K562 (cell line): Measurements from ENCODE around the gene TESMIN. TPM values are rescaled to one million over a fixed set of nuclear protein-coding genes. Genes with fewer than 3 reads are reported as not detected.

Source experiments
- ATAC-seq: fragments of 200-7000 bp; cut with Tn5 transposase; 3 replicates; pipeline ENCODE4 v1.9.1; 2020; ENCODE audit warnings: moderate library complexity
- BruUV-seq: library from RNA; stranded (reverse); fragments of 400-500 nt; replicated peaks from 2 replicates; lab custom pipeline; 2021; lab: Mats Ljungman, UMichigan
- CTCF ChIA-PET: fragments of 300-600 bp; formaldehyde crosslinking; extraction: SDS; loops from one replicate; lab custom pipeline; 2021; ENCODE audit warnings: low intra/inter-chr PET ratio; lab: Yijun Ruan, JAX
- POLR2A ChIA-PET: fragments of 300-600, 350-650 bp; sonication (Branson Sonifier 250); formaldehyde crosslinking; extraction: SDS; loops from one replicate; lab custom pipeline; 2021; ENCODE audit warnings: antibody characterized with exemption, inconsistent platforms; lab: Yijun Ruan, JAX
- DNase-seq, 4 experiments: peaks; one replicate each; pipeline versions ENCODE4 v3.0.0 to v3.0.0-alpha.2; 2011 to 2018; ENCODE audit warnings: low spot score in 3 of 4, mixed read lengths in 3 of 4; ENCODE audit errors: extremely low read depth in 1 of 4
- FAIRE-seq: peaks from 2 replicates; lab custom pipeline; 2011; peaks lifted over from hg19 to GRCh38; lab: Jason Lieb, UNC
- H2AFZ ChIP-seq: 2 replicates; pipeline ENCODE4 v1.6.0; 2011; ENCODE audit warnings: low read depth, low read length, control low read depth, inconsistent platforms
- H3K27ac ChIP-seq: fragments of 200-600 bp; 3 replicates; pipeline ENCODE4 v1.8.0; 2011; ENCODE audit warnings: low read depth, mild to moderate bottlenecking, control low read depth, inconsistent platforms, low read length, moderate library complexity, mixed read lengths; ENCODE audit errors: extremely low read depth
- H3K27me3 ChIP-seq, 2 experiments: fragments of 300-600 bp in 1 of 2; 2 replicates in 1 of 2; 3 replicates in 1 of 2; pipeline versions ENCODE4 v1.6.0 to v1.8.0; 2011; ENCODE audit warnings: inconsistent platforms in 2 of 2, low read length in 2 of 2, mild to moderate bottlenecking in 1 of 2, mixed read lengths in 1 of 2, moderate library complexity in 1 of 2; ENCODE audit not compliant: control insufficient read depth in 2 of 2, insufficient read depth in 2 of 2
- H3K36me3 ChIP-seq: fragments of 300-600 bp; 3 replicates; pipeline ENCODE4 v1.8.0; 2011; ENCODE audit warnings: mild to moderate bottlenecking, low read length, inconsistent platforms; ENCODE audit not compliant: control insufficient read depth, insufficient read depth
- H3K4me1 ChIP-seq, 2 experiments: fragments of 200-600 bp in 1 of 2; replicated peaks in 1 of 2; 2 replicates in 1 of 2; 3 replicates in 1 of 2; pipeline versions ENCODE4 v1.5.1 to v1.8.0; 2011; ENCODE audit warnings: inconsistent platforms in 2 of 2, low read length in 2 of 2, mild to moderate bottlenecking in 1 of 2, mixed read lengths in 1 of 2, moderate library complexity in 1 of 2; ENCODE audit not compliant: control insufficient read depth in 2 of 2, insufficient read depth in 2 of 2
- H3K4me2 ChIP-seq: 2 replicates; pipeline ENCODE4 v1.6.1; 2011; ENCODE audit warnings: low read length, control low read depth, inconsistent platforms, mixed read lengths; ENCODE audit not compliant: insufficient read depth
- H3K4me3 ChIP-seq: fragments of 200-600 bp; sonication (generic), shearing (Covaris generic); 2 replicates; pipeline ENCODE4 v1.5.1; 2016; ENCODE audit warnings: control low read depth, inconsistent platforms
- H3K79me2 ChIP-seq: fragments of 200-600 bp; 3 replicates; pipeline ENCODE4 v1.8.0; 2011; ENCODE audit warnings: low read length, inconsistent platforms; ENCODE audit not compliant: control insufficient read depth, insufficient read depth
- H3K9ac ChIP-seq, 2 experiments: 2 replicates each; pipeline versions ENCODE4 v1.6.0 to v1.6.1; 2011; ENCODE audit warnings: low read depth in 2 of 2, low read length in 2 of 2, control low read depth in 1 of 2, inconsistent platforms in 1 of 2, mild to moderate bottlenecking in 1 of 2, mixed read lengths in 1 of 2; ENCODE audit not compliant: insufficient read depth in 1 of 2
- H3K9me1 ChIP-seq: one replicate; pipeline ENCODE4 v1.6.0; 2011; ENCODE audit warnings: inconsistent platforms, mild to moderate bottlenecking, low read length, moderate library complexity; ENCODE audit not compliant: control insufficient read depth, insufficient read depth
- H3K9me3 ChIP-seq: replicated peaks from 2 replicates; pipeline ENCODE4 v1.5.1; 2011; ENCODE audit warnings: low read depth, low read length, inconsistent platforms; ENCODE audit not compliant: control insufficient read depth, insufficient read depth
- H4K20me1 ChIP-seq: replicated peaks from 2 replicates; pipeline ENCODE4 v1.6.1; 2011; ENCODE audit warnings: low read length, inconsistent platforms, mixed read lengths; ENCODE audit not compliant: control insufficient read depth, insufficient read depth
- ERF ChIP-seq: fragments of 450-650 bp; formaldehyde crosslinking; IDR thresholded peaks from 2 replicates; pipeline ENCODE4 v1.4.0; 2020; ENCODE audit warnings: mild to moderate bottlenecking, mixed read lengths
- HMG20B ChIP-seq: fragments of 250-450 bp; sonication (Bioruptor Pico); IDR thresholded peaks from 2 replicates; pipeline ENCODE4 v1.5.0; 2021; ENCODE audit warnings: mild to moderate bottlenecking
- PATZ1 ChIP-seq: fragments of 250-450 bp; sonication (Bioruptor Pico); IDR thresholded peaks from 2 replicates; pipeline ENCODE4 v1.5.0; 2020; ENCODE audit warnings: mild to moderate bottlenecking, borderline replicate concordance
- RB1 ChIP-seq: fragments of 450-650 bp; IDR thresholded peaks from 2 replicates; pipeline ENCODE4 v1.6.1; 2017; ENCODE audit warnings: low read depth, mild to moderate bottlenecking
- REST ChIP-seq, 2 experiments: fragments of 450-650 bp; formaldehyde crosslinking in 1 of 2; IDR thresholded peaks; 2 replicates each; pipeline versions ENCODE4 v1.4.0 to v1.6.1; 2014 to 2020; ENCODE audit warnings: mild to moderate bottlenecking in 2 of 2, borderline replicate concordance in 1 of 2, low read depth in 1 of 2
- TOE1 ChIP-seq, 2 experiments: fragments of 450-650 bp in 1 of 2; sonication (generic) in 1 of 2; formaldehyde crosslinking in 1 of 2; IDR thresholded peaks; 2 replicates each; pipeline versions ENCODE4 v1.7.1 to v1.8.0; 2016 to 2022; ENCODE audit warnings: borderline replicate concordance in 2 of 2, mild to moderate bottlenecking in 2 of 2, antibody characterized with exemption in 1 of 2, inconsistent platforms in 1 of 2, low read depth in 1 of 2, missing genetic modification reagents in 1 of 2, moderate library complexity in 1 of 2
- ZNF639 ChIP-seq, 2 experiments: fragments of 200-800 bp in 1 of 2; sonication (Bioruptor generic) in 1 of 2; sonication (generic) in 1 of 2; formaldehyde crosslinking in 1 of 2; IDR thresholded peaks in 1 of 2; conservative IDR thresholded peaks in 1 of 2; 2 replicates each; pipeline versions ENCODE4 v1.5.0 to v1.6.1; 2016 to 2020; ENCODE audit warnings: missing compliant biosample characterization in 1 of 2, missing genetic modification characterization in 1 of 2, missing genetic modification reagents in 1 of 2
- whole genome bisulfite sequencing: fragments of 100-300 bp; shearing (Covaris generic); methylation state at CpG from one replicate; pipeline ENCODE4 v1.1.6; 2016; ENCODE audit warnings: low coverage, mixed read lengths; ENCODE audit not compliant: insufficient coverage; ENCODE audit errors: missing lambda C conversion rate; 5-methylcytosine and 5-hydroxymethylcytosine counted together
- in situ Hi-C: fragments of 300-500 bp; cut with MboI; formaldehyde crosslinking; loops from 4 replicates; pipeline ENCODE4 v1.15.0; 2018; ENCODE audit warnings: inconsistent platforms, mixed read lengths
- intact Hi-C: fragments of 100-400 bp; cut with micrococcal nuclease; formaldehyde crosslinking; loops from 2 replicates; pipeline ENCODE4 v1.14.2; 2022
- polyA plus RNA-seq, 8 experiments: library from polyadenylated mRNA; depleted of rRNA in 4 of 8; stranded (reverse) in 5 of 8; unstranded in 3 of 8; fragments of >200 nt; fragmentation: Nextera tagmentation in 2 of 8; fragmentation: Illumina TruSeq in 1 of 8; extraction: Ambion mirVana in 2 of 8; extraction: Trizol in 1 of 8; gene quantifications; 2 replicates each; pipeline versions ENCODE4 v1.2.1 to v1.2.3, GENCODE V29; 2011 to 2014; ENCODE audit warnings: inconsistent platforms in 1 of 8, missing spikeins in 1 of 8
- total RNA-seq, 7 experiments: library from RNA; depleted of rRNA in 6 of 7; stranded (reverse); fragments of >200 nt in 6 of 7; fragmentation: Illumina TruSeq in 2 of 7; extraction: Trizol in 2 of 7; gene quantifications; 2 replicates each; pipeline versions ENCODE4 v1.2.1 to v1.2.3, GENCODE V29; 2011 to 2021; ENCODE audit warnings: low replicate concordance in 1 of 7

The TESMIN gene
- total and polyA plus RNA-seq, 9 of the 15 experiments (the other 6 are each of a cell fraction or from before 2014, with no cell fraction given), result 8.9 to 50.5 (median 15.0) TPM

- ChIA-PET CTCF (no interaction called here), POLR2A (interaction anchor here (0.6 to 3.3 kb wide), 2 partner anchors 10 to 430 kb away, joined by 3 to 17 read pairs; no protein-coding TSS in a partner anchor)
- no peak overlapping the region for H3K27ac ChIP-seq
- WGBS, result 87% methylated on average over 8 of the region's 9 CpGs
- H3K4me3 ChIP-seq, result no peak overlapping the region
- H3K9me3 ChIP-seq, result no peaks in the 10 kb centered on the region
- H2AFZ ChIP-seq, result no peak overlapping the region
- in situ Hi-C loops, result loop anchor here (25.0 kb wide), 1 partner anchor 1150 kb away; no protein-coding TSS in a partner anchor
- H3K9me1 ChIP-seq, result no peaks in the 10 kb centered on the region
- peaks cover 54% of the 10 kb centered on the region for H3K36me3 ChIP-seq
- H4K20me1 ChIP-seq, result no peaks in the 10 kb centered on the region; the same call in 1 of the 2 replicates
- no peak for DNase-seq
- no TSS peak for BruUV-seq
- no peak for FAIRE-seq
- no peak overlapping the region for H3K4me2 ChIP-seq
- H3K79me2 ChIP-seq, result peaks cover 10% of the 10 kb centered on the region
- peaks cover 4 to 34% of the 10 kb centered on the region in 2 experiments; a peak in 3 of 5 replicates for H3K4me1 ChIP-seq
- intact Hi-C loops, result loop anchor here (5.0 kb wide), 1 partner anchor 60 kb away; no protein-coding TSS in a partner anchor
- no peaks in the 10 kb centered on the region for H3K27me3 ChIP-seq
- peak overlapping the region in 1 of 2 experiments; percentile 13; a peak in 1 of 4 replicates for H3K9ac ChIP-seq
- no peak for ATAC-seq
- TF ChIP-seq PATZ1 (CRISPR knock-in tag), result no peak
- no peak for TF ChIP-seq TOE1 (IDR thresholded peaks at IDR 0.05; ENCODE audit: borderline replicate concordance)
- no peak for TF ChIP-seq TOE1 (CRISPR knock-in tag; IDR thresholded peaks at IDR 0.05; ENCODE audit: borderline replicate concordance, low read depth)
- no peak for TF ChIP-seq REST (IDR thresholded peaks at IDR 0.05; ENCODE audit: borderline replicate concordance)
- no peak for TF ChIP-seq REST (CRISPR knock-in tag; IDR thresholded peaks at IDR 0.05; ENCODE audit: low read depth)
- no peak for TF ChIP-seq ZNF639 (CRISPR knock-in tag; conservative IDR thresholded peaks at IDR 0.05 in 1 of 2, IDR thresholded peaks at IDR 0.05 in 1 of 2)
- TF ChIP-seq ERF (CRISPR knock-in tag), result no peak
- no peak for TF ChIP-seq RB1
- TF ChIP-seq HMG20B (CRISPR knock-in tag), result no peak
Observed at GRCh38 chr11:68687311-68687710, 64.0 kb downstream of the TESMIN start.
